ENCODE results near the gene BAIAP3.

Gene BAIAP3

DNA sequence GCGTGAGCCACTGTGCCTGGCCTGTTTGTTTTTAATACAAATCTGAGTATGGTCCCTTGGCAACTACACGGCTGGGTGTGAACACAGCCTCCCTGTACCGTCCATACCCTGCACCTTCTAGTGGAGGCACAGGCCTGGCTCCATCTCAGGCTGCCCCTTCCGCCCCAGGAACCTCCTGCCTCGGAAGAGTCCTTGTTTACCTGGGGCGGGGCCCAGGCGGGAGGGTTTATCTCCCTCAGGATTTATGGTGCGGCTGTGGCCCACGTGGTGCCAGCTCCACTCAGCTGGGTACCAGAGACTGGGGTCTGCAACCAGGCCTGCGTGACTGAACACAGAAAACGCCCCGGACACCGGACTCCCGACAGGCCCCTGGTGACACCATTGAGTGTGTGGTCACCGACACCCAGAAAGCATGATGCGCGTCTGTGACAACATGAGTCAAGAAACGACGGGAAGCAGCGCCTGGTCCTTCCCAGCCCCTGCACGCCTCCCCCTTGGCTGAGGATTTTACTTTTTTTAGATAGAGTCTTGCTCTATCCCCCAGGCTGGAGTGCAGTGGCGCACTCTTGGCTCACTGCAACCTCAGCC lies 62.1 kb downstream of the BAIAP3 start:
- no peak for DNase-seq

DNA sequence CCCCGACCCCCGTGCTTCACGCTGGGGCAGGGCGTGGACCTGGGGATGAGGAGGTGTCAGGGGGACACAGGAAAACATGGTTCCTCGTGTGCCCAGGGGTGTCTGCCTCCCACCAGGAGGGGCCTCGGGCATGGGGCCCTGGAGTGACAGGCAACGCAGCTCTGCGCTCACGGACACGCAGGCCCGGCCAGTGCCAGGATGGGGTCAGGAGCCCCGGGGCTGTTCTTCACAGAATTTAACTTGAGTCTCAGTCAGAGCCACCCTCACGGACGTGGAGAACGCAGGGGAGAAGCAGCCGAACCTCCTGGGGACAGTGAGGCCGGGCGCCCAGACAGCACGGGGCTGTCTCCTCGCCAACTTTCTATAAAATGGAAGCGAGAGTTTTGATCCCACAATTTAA lies 64.3 kb downstream of the BAIAP3 start:
- DNase-seq, result no peak

DNA sequence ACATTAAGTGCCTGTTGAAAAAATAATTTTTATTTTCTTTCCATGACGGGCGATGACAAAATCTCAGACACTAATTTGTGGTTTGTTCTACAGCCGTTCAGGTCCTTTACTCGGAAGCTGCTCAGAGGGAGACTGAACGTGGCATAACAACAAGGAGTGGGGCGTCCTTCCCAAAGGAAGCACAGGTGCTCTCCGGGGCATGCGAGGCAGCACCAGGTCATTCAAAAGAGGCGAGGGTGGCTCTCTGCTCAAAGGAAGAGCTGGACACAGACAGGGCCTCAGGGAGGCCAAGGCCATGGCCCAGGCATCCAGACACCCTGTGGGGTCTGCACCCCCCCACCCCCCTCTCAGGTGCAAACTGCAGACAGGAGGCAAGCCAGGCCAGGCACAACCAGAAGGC lies 64.9 kb downstream of the BAIAP3 start:
- no peak for DNase-seq
